B cell (primary cell): ENCODE data around the gene FARSB. TPM values are rescaled to one million over a fixed set of nuclear protein-coding genes. Genes with fewer than 3 reads are reported as not detected.

Source experiments
- ATAC-seq: fragments of 200-7000 bp; cut with Tn5 transposase; one replicate; pipeline ENCODE4 v1.10.0; 2021; ENCODE audit warnings: low read depth, mild to moderate bottlenecking, moderate number of reproducible peaks, moderate library complexity
- CTCF ChIA-PET: fragments of 350-600 bp; sonication (Branson Sonifier 250); formaldehyde crosslinking; loops from one replicate; lab custom pipeline; 2021; ENCODE audit warnings: antibody characterized with exemption, inconsistent platforms; lab: Charles Lee
- POLR2A ChIA-PET: fragments of 350-600 bp; sonication (Branson Sonifier 250); formaldehyde crosslinking; loops from one replicate; lab custom pipeline; 2021; ENCODE audit warnings: antibody characterized with exemption; lab: Charles Lee
- DNase-seq: peaks from one replicate; pipeline ENCODE4 v3.0.0; 2013
- H2AFZ ChIP-seq: 2 replicates; pipeline ENCODE4 v1.6.1; 2012; ENCODE audit warnings: mild to moderate bottlenecking, low read depth, low read length; ENCODE audit not compliant: insufficient read depth, poor library complexity, severe bottlenecking
- H3K27ac ChIP-seq, 2 donors: 1 replicate in 1 of 2; 2 replicates in 1 of 2; pipeline ENCODE4 v1.5.1; 2012 to 2013; ENCODE audit warnings: low read length in 2 of 2, mild to moderate bottlenecking in 2 of 2, moderate library complexity in 1 of 2
- H3K27me3 ChIP-seq, 4 experiments: fragments of 200-600 bp in 1 of 4; sonication (generic) in 1 of 4; replicated peaks in 1 of 4; 1 replicate in 2 of 4; 2 replicates in 2 of 4; pipeline versions ENCODE4 v1.6.1 to v1.7.0; 2013 to 2016; ENCODE audit warnings: low read length in 3 of 4, mild to moderate bottlenecking in 2 of 4, mixed read lengths in 1 of 4, moderate library complexity in 1 of 4; ENCODE audit not compliant: insufficient read depth in 4 of 4, control insufficient read depth in 3 of 4; ENCODE audit errors: control extremely low read depth in 1 of 4
- H3K36me3 ChIP-seq, 2 experiments: replicated peaks in 1 of 2; 1 replicate in 1 of 2; 2 replicates in 1 of 2; pipeline versions ENCODE4 v1.6.1 to v1.7.1; 2013; ENCODE audit warnings: low read length in 1 of 2; ENCODE audit not compliant: insufficient read depth in 2 of 2, control insufficient read depth in 1 of 2; ENCODE audit errors: control extremely low read depth in 1 of 2, extremely low read depth in 1 of 2
- H3K4me1 ChIP-seq, 2 donors: fragments of 200-600 bp in 1 of 2; sonication (generic) in 1 of 2; 1 replicate in 1 of 2; 2 replicates in 1 of 2; pipeline versions ENCODE4 v1.5.1 to v1.6.1; 2013 to 2017; ENCODE audit warnings: low read length in 2 of 2; ENCODE audit not compliant: control insufficient read depth in 2 of 2, insufficient read depth in 2 of 2
- H3K4me2 ChIP-seq: replicated peaks from 2 replicates; pipeline ENCODE3; 2012; ENCODE audit warnings: mild to moderate bottlenecking, low read depth, low read length; ENCODE audit not compliant: poor library complexity, severe bottlenecking
- H3K4me3 ChIP-seq, 5 experiments: fragments of 200-600 bp in 1 of 5; sonication (generic) in 1 of 5; 1 replicate in 3 of 5; 2 replicates in 2 of 5; pipeline versions ENCODE4 v1.5.1 to v1.7.0; 2011 to 2016; ENCODE audit warnings: low read length in 4 of 5, mild to moderate bottlenecking in 4 of 5, low read depth in 2 of 5, control low read depth in 1 of 5, moderate library complexity in 1 of 5; ENCODE audit not compliant: insufficient read depth in 1 of 5; ENCODE audit errors: control extremely low read depth in 1 of 5, extremely low read depth in 1 of 5
- H3K79me2 ChIP-seq: fragments of 200-600 bp; sonication (generic); one replicate; pipeline ENCODE4 v1.6.0; 2016; ENCODE audit warnings: low read length; ENCODE audit not compliant: control insufficient read depth, insufficient read depth
- H3K9ac ChIP-seq: fragments of 200-600 bp; sonication (generic); 2 replicates; pipeline ENCODE4 v1.6.1; 2017; ENCODE audit warnings: mild to moderate bottlenecking, low read length, moderate library complexity
- H3K9me3 ChIP-seq, 3 donors: one replicate each; pipeline versions ENCODE4 v1.6.1 to v1.7.1; 2013; ENCODE audit warnings: low read length in 2 of 3; ENCODE audit not compliant: control insufficient read depth in 2 of 3, insufficient read depth in 1 of 3; ENCODE audit errors: control extremely low read depth in 1 of 3
- H4K20me1 ChIP-seq: 2 replicates; pipeline ENCODE4 v1.6.0; 2012; ENCODE audit warnings: mild to moderate bottlenecking, low read length; ENCODE audit not compliant: insufficient read depth, control insufficient read depth, poor library complexity, severe bottlenecking
- H3K27ac Mint-ChIP-seq: one replicate; pipeline ENCODE4 v1.8.0; 2021; ENCODE audit warnings: mixed read lengths
- H3K27me3 Mint-ChIP-seq: one replicate; pipeline ENCODE4 v1.8.0; 2021; ENCODE audit warnings: mixed read lengths
- H3K4me1 Mint-ChIP-seq: one replicate; pipeline ENCODE4 v1.8.0; 2021; ENCODE audit warnings: mixed read lengths
- H3K4me3 Mint-ChIP-seq: one replicate; pipeline ENCODE4 v1.8.0; 2021; ENCODE audit warnings: mixed read lengths
- H3K9me3 Mint-ChIP-seq: one replicate; pipeline ENCODE4 v1.8.0; 2022; ENCODE audit warnings: mixed read lengths; ENCODE audit not compliant: insufficient read depth
- EZH2 ChIP-seq: IDR thresholded peaks from 2 replicates; pipeline ENCODE4 v1.6.1; 2012; ENCODE audit warnings: borderline replicate concordance, low read depth, mild to moderate bottlenecking, moderate library complexity, low read length; ENCODE audit not compliant: insufficient read depth, poor library complexity, severe bottlenecking
- whole genome bisulfite sequencing: methylation state at CpG from one replicate; pipeline ENCODE4 v1.1.5; 2013; ENCODE audit warnings: missing lambda C conversion rate; ENCODE audit not compliant: insufficient coverage; 5-methylcytosine and 5-hydroxymethylcytosine counted together
- intact Hi-C: fragments of 100-400 bp; cut with micrococcal nuclease; formaldehyde crosslinking; loops from one replicate; pipeline ENCODE4 v1.10.0; 2022
- polyA plus RNA-seq: library from polyadenylated mRNA; depleted of rRNA; stranded (reverse); fragments of >200 nt; gene quantifications from 2 replicates; pipeline ENCODE4 v1.2.3, GENCODE V29; 2012
- total RNA-seq, 2 donors: library from RNA; stranded (reverse); fragments of 120-200 nt in 1 of 2; gene quantifications; 1 replicate in 1 of 2; 2 replicates in 1 of 2; pipeline versions ENCODE4 v1.2.3 to v1.2.4, GENCODE V29; 2013 to 2022
- TF ChIP-seq, protein P1 (sequence below): fragments of 200-600 bp; IDR thresholded peaks from one replicate; pipeline ENCODE4 v1.8.0; 2022; ENCODE audit warnings: antibody characterized with exemption, mild to moderate bottlenecking

FARSB gene
- total and polyA plus RNA-seq, 2 donors (not counting 1 experiment from before 2014, with no cell fraction given), result 9.2 to 10.2 TPM

DNA sequence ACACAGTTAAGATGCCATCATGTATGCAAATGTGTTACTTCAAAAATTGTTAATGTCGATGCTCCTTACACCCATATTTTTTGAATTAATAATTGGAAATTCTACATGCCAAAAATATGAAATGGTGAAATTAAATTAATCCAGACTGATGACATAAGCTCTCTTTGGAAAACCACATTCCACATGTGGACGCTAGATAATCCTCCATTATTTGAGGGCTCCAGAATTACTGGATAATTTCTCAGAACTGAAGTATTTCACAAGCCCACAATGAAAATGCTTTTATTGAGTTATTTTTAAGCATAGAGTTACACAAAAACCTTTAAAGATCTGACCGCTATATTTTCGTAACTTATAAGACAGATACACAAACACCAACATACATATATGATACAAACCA is 47.8 kb downstream of the FARSB start:
- WGBS, result no CpG with 5 or more reads among the region's 4 CpGs

DNA sequence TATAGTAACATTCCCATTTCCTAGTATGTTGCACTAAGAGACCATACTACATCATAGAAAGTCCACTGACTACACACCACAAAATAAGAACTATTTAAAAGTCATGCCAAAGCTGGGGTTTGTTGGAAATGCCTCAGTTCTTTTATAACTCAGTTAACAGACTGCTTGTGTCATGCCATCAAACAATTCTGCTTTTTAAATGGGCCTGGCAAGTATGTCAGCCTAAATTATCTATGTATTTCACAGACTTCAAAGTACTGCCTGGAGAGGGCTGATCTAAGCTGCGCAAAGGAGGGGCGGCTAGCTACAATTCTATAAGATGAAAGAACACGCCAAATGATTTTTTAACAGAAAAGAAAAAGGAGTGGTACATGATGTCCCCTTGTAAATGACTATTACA is 49.6 kb downstream of the FARSB start:
- intact Hi-C loops, result no loop called here
- Histone ChIP-seq H3K4me3 (no peak overlapping the region), H3K9ac (no peak overlapping the region), H4K20me1 (no peaks in the 10 kb centered on the region), H2AFZ (no peak overlapping the region), H3K4me2 (no peak overlapping the region), H3K27ac (no peak overlapping the region), H3K79me2 (no peaks in the 10 kb centered on the region), H3K9me3 (no peaks in the 10 kb centered on the region), H3K4me1 (no peaks in the 10 kb centered on the region), H3K27me3 (no peaks in the 10 kb centered on the region), H3K36me3 (peaks cover 2 to 27% of the 10 kb centered on the region in 2 experiments)
- WGBS, result no CpG with 5 or more reads among the region's 3 CpGs
- no peaks in the 10 kb centered on the region for H3K27me3 Mint-ChIP-seq
- ATAC-seq (no peak), DNase-seq (no peak)
- ChIA-PET CTCF (interaction anchor here (0.7 kb wide), 1 partner anchor 549 kb away, joined by 3 read pairs; no protein-coding TSS in a partner anchor), POLR2A (no interaction called here)
- no peak overlapping the region for H3K4me3 Mint-ChIP-seq
- H3K9me3 Mint-ChIP-seq, result no peaks in the 10 kb centered on the region
- no peak for TF ChIP-seq EZH2
- TF ChIP-seq, protein P1, sequence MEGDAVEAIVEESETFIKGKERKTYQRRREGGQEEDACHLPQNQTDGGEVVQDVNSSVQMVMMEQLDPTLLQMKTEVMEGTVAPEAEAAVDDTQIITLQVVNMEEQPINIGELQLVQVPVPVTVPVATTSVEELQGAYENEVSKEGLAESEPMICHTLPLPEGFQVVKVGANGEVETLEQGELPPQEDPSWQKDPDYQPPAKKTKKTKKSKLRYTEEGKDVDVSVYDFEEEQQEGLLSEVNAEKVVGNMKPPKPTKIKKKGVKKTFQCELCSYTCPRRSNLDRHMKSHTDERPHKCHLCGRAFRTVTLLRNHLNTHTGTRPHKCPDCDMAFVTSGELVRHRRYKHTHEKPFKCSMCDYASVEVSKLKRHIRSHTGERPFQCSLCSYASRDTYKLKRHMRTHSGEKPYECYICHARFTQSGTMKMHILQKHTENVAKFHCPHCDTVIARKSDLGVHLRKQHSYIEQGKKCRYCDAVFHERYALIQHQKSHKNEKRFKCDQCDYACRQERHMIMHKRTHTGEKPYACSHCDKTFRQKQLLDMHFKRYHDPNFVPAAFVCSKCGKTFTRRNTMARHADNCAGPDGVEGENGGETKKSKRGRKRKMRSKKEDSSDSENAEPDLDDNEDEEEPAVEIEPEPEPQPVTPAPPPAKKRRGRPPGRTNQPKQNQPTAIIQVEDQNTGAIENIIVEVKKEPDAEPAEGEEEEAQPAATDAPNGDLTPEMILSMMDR, result no peak
- H3K4me1 Mint-ChIP-seq, result no peaks in the 10 kb centered on the region
- H3K27ac Mint-ChIP-seq, result no peak overlapping the region

More for the DNA sequence above, 47.8 kb downstream of the FARSB start:
- Histone ChIP-seq H4K20me1 (no peaks in the 10 kb centered on the region), H3K4me1 (no peaks in the 10 kb centered on the region), H3K9ac (no peak overlapping the region), H3K4me3 (no peak overlapping the region), H2AFZ (no peak overlapping the region), H3K9me3 (no peaks in the 10 kb centered on the region), H3K27me3 (no peaks in the 10 kb centered on the region), H3K27ac (no peak overlapping the region), H3K79me2 (no peaks in the 10 kb centered on the region), H3K4me2 (no peak overlapping the region), H3K36me3 (peaks cover 13 to 34% of the 10 kb centered on the region in 2 experiments)
- intact Hi-C loops, result no loop called here
- H3K9me3 Mint-ChIP-seq, result no peaks in the 10 kb centered on the region
- ChIA-PET CTCF (no interaction called here), POLR2A (no interaction called here)
- H3K4me3 Mint-ChIP-seq, result no peak overlapping the region
- TF ChIP-seq, protein P1, result no peak
- no peak for TF ChIP-seq EZH2
- no peaks in the 10 kb centered on the region for H3K4me1 Mint-ChIP-seq
- H3K27me3 Mint-ChIP-seq, result no peaks in the 10 kb centered on the region
- ATAC-seq (no peak), DNase-seq (no peak)
- no peak overlapping the region for H3K27ac Mint-ChIP-seq
